Activated CD8-positive, alpha-beta T cell treated with anti-CD3 and anti-CD28 coated beads for 36 hours (primary cell): ENCODE results near the gene ARHGAP31. TPM values are rescaled to one million over a fixed set of nuclear protein-coding genes. Genes with fewer than 3 reads are reported as not detected.

Experiments used
- ATAC-seq: fragments of 200-7000 bp; cut with Tn5 transposase; one replicate; pipeline ENCODE4 v1.10.0; 2021; ENCODE audit warnings: mild to moderate bottlenecking, moderate library complexity
- CTCF ChIA-PET: fragments of 350-600 bp; sonication (Branson Sonifier 250); formaldehyde crosslinking; loops from one replicate; lab custom pipeline; 2021; ENCODE audit warnings: antibody characterized with exemption; lab: Charles Lee
- POLR2A ChIA-PET: fragments of 350-600 bp; sonication (Branson Sonifier 250); formaldehyde crosslinking; loops from one replicate; lab custom pipeline; 2021; ENCODE audit warnings: antibody characterized with exemption; lab: Charles Lee
- DNase-seq: peaks from one replicate; pipeline ENCODE4 v3.0.0-alpha.2; 2020
- H3K27ac Mint-ChIP-seq: one replicate; pipeline ENCODE4 v1.8.0; 2021; ENCODE audit warnings: mild to moderate bottlenecking, mixed read lengths
- H3K27me3 Mint-ChIP-seq: one replicate; pipeline ENCODE4 v1.8.0; 2021; ENCODE audit warnings: mixed read lengths
- H3K36me3 Mint-ChIP-seq: one replicate; pipeline ENCODE4 v1.8.0; 2021; ENCODE audit warnings: low read depth, mixed read lengths
- H3K4me1 Mint-ChIP-seq: one replicate; pipeline ENCODE4 v1.8.0; 2021; ENCODE audit warnings: low read depth, mixed read lengths
- H3K4me3 Mint-ChIP-seq: one replicate; pipeline ENCODE4 v1.8.0; 2021; ENCODE audit warnings: mild to moderate bottlenecking, moderate library complexity, mixed read lengths
- H3K9me3 Mint-ChIP-seq: one replicate; pipeline ENCODE4 v1.8.0; 2021; ENCODE audit warnings: mixed read lengths
- CTCF ChIP-seq: fragments of 200-600 bp; IDR thresholded peaks from one replicate; pipeline ENCODE4 v1.8.0; 2022; ENCODE audit warnings: antibody characterized with exemption, mild to moderate bottlenecking
- intact Hi-C: fragments of 100-400 bp; cut with micrococcal nuclease; formaldehyde crosslinking; loops from one replicate; pipeline ENCODE4 v1.10.0; 2022
- total RNA-seq, 2 experiments: library from RNA; stranded (reverse); gene quantifications; one replicate each; pipeline ENCODE4 v1.2.3, GENCODE V29; 2021

ARHGAP31 gene
- total RNA-seq, 2 experiments from 2014 or later, result 6.6 to 8.0 TPM

GRCh38 chr3:119395923-119396358 lies 101.8 kb downstream of the ARHGAP31 start:
- Mint-ChIP-seq H3K36me3 (peaks cover 7% of the 10 kb centered on the region), H3K27me3 (no peaks in the 10 kb centered on the region), H3K4me3 (no peak overlapping the region), H3K9me3 (no peaks in the 10 kb centered on the region), H3K27ac (no peak overlapping the region), H3K4me1 (peaks cover 12% of the 10 kb centered on the region)
- POLR2A ChIA-PET, result no interaction called here
- CTCF ChIA-PET, result no interaction called here
- no peak for TF ChIP-seq CTCF
- ATAC-seq (no peak), DNase-seq (no peak)
- intact Hi-C loops, result no loop called here

- peaks cover 19% of the 10 kb centered on the region for H3K4me1 Mint-ChIP-seq
- POLR2A ChIA-PET, result interaction anchor here (1.3 kb wide), 1 partner anchor 31 kb away, joined by 6 read pairs; no protein-coding TSS in a partner anchor
- peaks cover 12% of the 10 kb centered on the region for H3K36me3 Mint-ChIP-seq
- CTCF ChIA-PET, result interaction anchor here (1.3 to 1.4 kb wide), 2 partner anchors 121 to 293 kb away, joined by 3 read pairs; no protein-coding TSS in a partner anchor
- no peak for TF ChIP-seq CTCF
- no peak overlapping the region for H3K27ac Mint-ChIP-seq
- intact Hi-C loops, result no loop called here
- H3K4me3 Mint-ChIP-seq, result no peak overlapping the region
- DNase-seq, result no peak
- no peaks in the 10 kb centered on the region for H3K27me3 Mint-ChIP-seq
- no peaks in the 10 kb centered on the region for H3K9me3 Mint-ChIP-seq
- ATAC-seq, result no peak
These were observed 102.7 kb downstream of the ARHGAP31 start for GRCh38 chr3:119396870-119397269.

GRCh38 chr3:119400466-119400865 lies 106.3 kb downstream of the ARHGAP31 start:
- CTCF ChIA-PET, result no interaction called here

GRCh38 chr3:119401069-119401468 lies 106.9 kb downstream of the ARHGAP31 start:
- Mint-ChIP-seq H3K27me3 (no peaks in the 10 kb centered on the region), H3K36me3 (peaks cover 14% of the 10 kb centered on the region), H3K4me1 (peaks cover 13% of the 10 kb centered on the region), H3K9me3 (no peaks in the 10 kb centered on the region), H3K4me3 (no peak overlapping the region), H3K27ac (no peak overlapping the region)
- ChIA-PET POLR2A (no interaction called here), CTCF (no interaction called here)
- peak; percentile 55 for ATAC-seq
- no peak for TF ChIP-seq CTCF
- no peak for DNase-seq
- intact Hi-C loops, result no loop called here

More at GRCh38 chr3:119400466-119400865, 106.3 kb downstream of the ARHGAP31 start:
- intact Hi-C loops, result no loop called here
- POLR2A ChIA-PET, result no interaction called here
- Mint-ChIP-seq H3K27ac (no peak overlapping the region), H3K9me3 (no peaks in the 10 kb centered on the region), H3K36me3 (peaks cover 14% of the 10 kb centered on the region), H3K4me1 (peaks cover 19% of the 10 kb centered on the region), H3K27me3 (no peaks in the 10 kb centered on the region), H3K4me3 (no peak overlapping the region)
- no peak for ATAC-seq
- DNase-seq, result no peak
- TF ChIP-seq CTCF, result no peak

- TF ChIP-seq CTCF, result no peak
- intact Hi-C loops, result no loop called here
- ATAC-seq (no peak), DNase-seq (no peak)
- peaks cover 14% of the 10 kb centered on the region for H3K36me3 Mint-ChIP-seq
- no peak overlapping the region for H3K4me3 Mint-ChIP-seq
- H3K27me3 Mint-ChIP-seq, result no peaks in the 10 kb centered on the region
- ChIA-PET POLR2A (no interaction called here), CTCF (no interaction called here)
- no peaks in the 10 kb centered on the region for H3K9me3 Mint-ChIP-seq
- H3K4me1 Mint-ChIP-seq, result peaks cover 10% of the 10 kb centered on the region
- peak overlapping the region; percentile 50 for H3K27ac Mint-ChIP-seq
These were observed 107.6 kb downstream of the ARHGAP31 start for GRCh38 chr3:119401503-119402440.
